HG03108 (cell line): Measurements from ENCODE around the gene ASB4.

Experiments
- ATAC-seq: cut with Tn5 transposase; IDR thresholded peaks from one replicate; pipeline ENCODE4 v1.9.1; 2021; ENCODE audit warnings: moderate library complexity; ENCODE audit not compliant: unreplicated experiment

ASB4 gene

DNA sequence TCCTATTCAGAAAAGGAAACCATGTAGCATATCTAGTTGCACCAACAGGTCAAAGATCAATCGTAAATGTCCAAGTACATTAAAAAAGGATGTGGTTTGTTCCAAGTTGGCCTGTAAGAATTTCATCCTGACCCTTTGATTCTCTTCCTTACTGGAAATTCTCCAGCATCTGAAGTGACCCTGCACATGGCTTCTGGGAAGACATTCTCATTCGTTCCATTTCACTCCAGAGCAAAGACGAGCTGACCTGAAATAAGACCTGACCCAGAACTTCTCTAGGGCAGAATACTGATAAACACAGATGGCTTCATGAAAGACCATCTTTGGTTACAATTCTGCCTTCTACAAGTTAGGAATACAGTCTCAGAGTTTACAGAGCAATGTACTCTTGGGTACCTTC is 39.8 kb downstream of the ASB4 start:
- no peak for ATAC-seq

DNA sequence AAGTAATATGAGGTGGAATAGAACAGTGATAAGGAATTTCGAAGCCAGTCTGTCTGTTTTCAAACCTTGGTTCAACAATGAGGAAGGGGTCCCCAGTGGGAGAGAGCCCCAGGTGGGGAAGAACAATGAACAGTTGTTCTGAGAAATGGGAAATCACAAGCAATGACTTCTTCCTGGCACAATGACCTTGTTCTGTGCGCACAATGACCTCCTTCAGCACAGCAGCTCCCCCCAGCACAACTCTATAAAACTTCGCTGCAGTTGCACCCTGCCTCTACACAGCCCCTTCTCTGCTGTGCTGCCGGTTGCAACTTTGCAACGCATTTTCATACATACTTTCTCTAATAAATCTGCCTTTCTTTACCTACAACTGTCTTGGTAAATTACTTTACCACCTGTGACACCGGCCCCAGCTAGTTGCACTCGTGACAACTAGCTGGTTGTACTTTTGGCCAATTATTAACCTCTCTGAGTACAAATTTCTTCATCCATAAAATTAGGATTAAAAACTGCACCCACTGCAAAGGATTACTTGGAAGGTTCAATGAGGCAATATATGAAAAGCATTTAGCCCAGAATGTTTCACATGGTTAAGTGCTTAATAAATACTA is 40.5 kb downstream of the ASB4 start:
- ATAC-seq: no peak

DNA sequence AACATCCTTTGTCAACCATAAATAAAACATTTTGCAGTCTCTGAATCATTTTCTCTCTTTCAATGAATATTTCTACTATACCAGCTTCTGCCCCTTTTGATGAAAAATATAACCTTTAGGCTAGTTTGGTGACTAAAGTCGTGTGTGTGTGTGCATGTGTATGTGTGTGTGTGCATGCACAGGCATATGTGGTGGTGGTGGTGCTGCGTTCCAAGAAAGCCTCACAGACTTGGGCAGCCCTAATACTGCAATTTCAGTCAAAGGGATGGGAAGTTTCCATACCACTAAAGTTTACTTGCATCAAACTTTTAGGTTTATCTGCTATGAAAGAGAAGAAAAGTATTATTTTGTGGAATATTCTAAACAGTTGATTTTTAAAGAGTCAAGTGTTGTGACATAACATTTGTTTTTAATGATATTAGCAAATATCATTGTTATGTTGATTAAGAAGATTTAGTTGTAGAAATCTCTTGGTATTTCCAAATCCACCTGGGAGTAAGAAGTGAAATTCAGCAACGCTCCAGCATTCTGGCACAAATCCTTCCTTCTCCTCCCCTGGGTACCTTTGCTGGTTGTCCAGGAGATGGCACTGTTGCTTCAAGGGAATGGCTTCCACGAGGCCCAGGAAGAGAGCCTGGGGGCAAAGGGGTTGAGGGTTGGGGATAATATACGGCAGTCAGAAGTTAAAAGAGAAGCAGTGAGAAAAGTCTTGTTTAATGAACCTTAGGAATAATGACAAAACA is 41.5 kb downstream of the ASB4 start:
- no peak for ATAC-seq

DNA sequence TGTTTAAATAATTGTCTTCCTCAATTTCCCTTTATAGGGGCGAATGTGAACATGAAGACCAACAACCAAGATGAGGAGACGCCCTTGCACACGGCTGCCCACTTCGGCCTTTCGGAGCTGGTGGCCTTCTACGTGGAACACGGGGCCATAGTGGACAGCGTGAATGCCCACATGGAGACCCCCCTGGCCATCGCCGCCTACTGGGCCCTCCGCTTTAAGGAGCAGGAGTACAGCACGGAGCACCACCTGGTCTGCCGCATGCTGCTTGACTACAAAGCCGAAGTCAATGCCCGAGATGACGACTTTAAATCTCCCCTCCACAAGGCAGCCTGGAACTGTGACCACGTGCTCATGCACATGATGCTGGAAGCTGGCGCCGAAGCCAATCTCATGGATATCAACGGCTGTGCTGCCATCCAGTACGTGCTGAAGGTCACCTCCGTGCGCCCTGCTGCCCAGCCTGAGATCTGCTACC is 42.1 kb downstream of the ASB4 start:
- ATAC-seq: no peak

DNA sequence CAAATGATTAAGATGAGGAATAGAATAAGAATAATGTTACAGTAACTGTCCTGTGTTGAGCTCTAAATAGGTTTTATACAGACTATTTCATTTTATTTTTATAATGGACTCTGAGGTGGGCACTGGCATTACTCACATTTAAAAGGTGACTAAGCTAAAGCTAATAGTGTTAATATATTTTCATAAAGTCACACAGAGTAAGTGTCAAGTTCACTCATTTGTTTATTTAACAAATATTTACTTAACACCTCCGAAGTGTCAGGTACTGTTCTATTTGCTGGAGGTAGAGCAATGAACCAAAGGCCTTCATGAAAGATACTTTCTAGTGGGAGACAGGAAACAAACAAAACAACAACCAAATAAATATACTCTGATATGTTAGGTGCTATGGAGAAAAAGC is 44.0 kb downstream of the ASB4 start:
- no peak for ATAC-seq

DNA sequence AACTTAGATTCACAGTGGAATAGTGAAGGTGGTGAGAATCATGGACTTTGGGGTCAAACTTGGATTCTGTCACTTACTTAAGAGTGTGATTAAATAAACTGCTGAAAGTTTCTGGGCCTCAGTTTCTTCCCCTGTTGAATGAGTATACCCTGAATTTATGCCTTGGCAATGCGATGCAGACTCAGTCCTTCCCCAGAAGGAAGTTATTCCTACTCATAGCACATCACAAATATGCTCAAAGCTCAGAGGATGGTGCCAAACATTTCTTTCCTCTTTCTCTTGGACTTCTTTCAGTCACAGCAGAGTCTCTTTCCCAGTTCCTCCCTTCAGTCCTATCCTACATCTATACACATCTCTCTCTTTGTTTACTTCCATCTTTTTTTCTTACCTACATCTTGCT is 45.1 kb downstream of the ASB4 start:
- no peak for ATAC-seq

DNA sequence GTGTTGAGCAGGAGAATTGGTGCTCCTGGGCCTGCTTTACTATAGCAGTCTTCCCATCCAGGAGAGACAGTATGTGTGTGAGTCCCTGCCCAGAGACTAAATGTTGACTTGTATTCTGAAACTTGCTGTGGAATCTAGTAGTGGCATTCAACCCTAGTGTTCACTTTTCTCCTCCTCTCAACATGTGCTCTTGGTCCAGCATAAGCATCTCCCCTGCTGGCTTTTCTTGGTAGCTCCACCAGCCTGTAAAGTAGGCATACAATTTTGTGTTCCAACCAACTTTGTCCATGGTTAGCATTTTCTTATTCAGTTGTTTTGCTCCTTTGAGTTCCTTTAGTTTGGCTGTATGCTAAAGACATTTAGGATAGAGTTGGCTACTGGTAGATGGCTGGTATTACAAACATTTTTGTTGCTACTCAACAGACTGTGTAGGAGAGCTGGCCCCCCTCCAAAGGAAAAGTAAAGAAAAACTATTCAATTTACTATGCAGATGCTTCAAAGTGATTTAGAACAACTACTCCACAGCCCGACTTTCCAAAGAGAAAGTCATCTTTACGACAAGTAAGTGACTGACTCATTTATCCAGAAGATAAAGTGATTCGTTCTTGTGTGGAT is 46.0 kb downstream of the ASB4 start:
- ATAC-seq: no peak

DNA sequence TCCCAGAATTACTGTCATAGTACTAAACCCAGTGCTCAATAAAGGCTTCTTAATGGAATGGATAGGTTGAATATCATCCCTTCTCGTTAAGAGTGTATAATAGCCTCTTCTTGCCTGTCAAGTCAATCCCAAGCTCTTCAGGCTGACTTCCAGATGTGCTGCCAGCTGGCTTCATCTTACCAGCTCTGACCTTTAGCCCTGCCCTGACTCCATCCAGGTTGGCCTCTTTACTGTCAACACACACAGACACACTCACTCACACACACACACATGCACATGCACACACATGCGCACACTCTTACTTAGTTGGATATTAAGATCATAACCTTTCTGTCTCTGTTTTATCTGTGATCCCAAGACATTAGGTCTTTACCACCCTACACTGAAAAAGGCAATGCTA is 49.1 kb downstream of the ASB4 start:
- no peak for ATAC-seq

DNA sequence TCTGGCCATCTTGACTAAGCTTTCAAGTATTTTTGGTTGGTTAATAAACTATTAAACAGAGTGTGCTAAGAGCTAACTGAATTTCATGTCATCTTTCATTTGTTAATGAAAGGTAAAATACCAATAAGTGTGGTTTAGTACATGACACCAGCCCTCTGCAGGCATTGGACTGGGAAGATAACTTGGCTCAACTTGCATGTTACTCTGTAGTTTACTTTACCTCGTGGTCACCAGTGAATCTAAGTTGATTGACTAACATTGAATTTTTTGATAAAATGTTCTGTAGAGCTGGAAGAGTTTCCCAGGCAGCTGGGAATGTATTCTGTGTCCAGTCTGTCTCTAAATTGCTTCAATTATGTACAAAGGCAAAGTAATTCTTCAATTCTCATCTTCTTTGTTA is 49.9 kb downstream of the ASB4 start:
- ATAC-seq: no peak

DNA sequence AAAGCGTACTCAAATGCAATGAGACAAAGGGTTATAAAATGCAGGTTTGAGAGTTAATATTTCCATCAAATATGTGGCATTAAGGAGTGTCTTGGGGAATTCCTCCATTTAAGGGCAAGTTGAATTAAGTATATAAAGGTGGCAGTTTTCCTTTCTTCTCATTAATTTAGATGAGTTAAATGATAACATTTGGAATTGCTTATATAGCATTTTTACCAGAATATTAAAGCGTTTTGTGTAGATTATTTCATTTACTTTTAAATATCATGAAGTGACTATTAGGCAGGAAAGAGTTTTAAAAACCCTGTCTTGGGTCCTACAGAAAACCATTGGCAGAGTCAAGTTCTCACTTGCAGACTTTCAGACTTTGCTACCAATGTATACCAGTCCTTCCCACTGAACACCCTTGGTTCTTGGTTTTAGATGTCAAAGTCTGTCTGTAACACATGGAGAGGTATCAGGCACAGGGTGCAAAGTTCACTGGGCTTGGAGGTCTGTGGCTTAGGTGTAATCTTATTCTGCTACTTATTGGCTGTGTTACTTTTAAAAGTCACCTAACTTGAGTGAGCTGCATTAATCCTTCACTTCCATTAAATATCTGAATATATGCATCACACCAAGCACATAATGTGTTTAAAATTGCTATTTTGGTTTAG is 51.0 kb downstream of the ASB4 start:
- ATAC-seq: no peak

DNA sequence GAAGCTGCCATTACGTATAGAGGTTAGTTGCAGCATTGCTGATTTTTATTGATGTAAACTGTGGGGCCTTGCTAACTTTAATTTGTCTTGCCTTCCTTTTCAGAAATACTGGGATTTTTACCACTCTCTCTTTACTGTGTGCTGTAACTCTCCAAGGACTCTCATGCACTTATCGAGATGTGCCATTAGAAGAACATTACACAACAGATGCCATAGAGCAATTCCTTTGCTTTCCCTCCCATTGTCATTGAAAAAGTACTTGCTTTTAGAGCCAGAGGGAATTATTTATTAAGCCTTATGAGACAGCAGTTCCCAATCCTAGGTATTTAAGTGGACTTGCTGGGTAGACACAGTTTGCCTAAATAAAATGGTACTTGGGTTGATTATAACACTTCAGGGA is 51.7 kb downstream of the ASB4 start:
- ATAC-seq: no peak

DNA sequence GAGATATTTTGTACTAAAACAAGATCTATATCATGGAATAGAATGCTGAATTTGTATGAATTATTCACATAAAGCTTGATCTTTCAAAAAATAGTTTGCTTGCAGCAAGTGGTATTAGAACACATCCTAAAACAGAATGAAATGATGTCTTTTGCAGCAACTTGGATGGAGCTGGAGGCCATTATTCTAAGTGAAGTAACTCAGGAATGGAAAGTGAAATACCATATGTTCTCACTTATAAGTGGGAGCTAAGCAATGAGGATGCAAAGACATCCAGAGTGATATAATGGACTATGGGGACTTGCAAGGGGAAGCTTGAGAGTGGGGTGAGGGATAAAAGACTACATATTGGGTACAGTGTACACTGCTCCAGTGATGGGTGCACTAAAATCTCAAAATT is 53.7 kb downstream of the ASB4 start:
- ATAC-seq: no peak

DNA sequence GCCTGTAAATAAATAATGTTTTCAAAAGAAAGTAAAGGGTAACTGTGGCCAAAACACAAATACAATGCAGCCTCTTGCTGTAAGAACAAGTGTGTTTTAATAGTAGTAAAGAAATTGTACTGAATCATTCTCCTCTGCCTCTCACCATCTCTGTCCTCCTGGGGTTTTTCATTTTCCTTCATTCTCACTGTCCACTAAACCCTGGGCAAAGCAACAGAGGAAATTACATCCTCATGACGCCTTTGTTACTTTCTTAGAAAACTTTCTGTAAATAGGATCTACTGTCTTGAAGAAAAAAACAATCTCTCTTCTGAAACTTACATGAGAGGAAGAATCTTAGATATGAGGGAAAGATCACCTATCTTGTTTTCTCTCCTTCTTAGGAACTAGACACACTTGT is 54.6 kb downstream of the ASB4 start:
- ATAC-seq: no peak

DNA sequence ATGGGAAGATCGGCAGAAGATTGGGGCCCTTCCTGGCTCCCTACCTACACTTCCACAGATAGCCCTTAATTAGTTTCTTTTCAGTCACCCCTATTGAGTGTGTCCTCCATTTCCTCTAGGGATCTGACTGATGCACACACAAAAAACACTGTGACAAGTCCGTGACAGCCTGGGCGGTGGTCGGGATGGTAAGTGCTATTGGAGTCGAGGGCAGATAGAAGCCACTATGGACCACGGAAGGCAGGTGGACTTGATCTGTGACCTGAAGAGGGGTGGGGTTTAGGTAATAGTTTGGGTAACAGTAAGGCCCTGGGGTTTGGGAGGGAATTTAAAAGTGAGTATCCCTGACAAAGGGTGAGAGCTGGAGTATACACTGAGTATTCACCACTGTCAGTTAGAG is 57.6 kb downstream of the ASB4 start:
- no peak for ATAC-seq

DNA sequence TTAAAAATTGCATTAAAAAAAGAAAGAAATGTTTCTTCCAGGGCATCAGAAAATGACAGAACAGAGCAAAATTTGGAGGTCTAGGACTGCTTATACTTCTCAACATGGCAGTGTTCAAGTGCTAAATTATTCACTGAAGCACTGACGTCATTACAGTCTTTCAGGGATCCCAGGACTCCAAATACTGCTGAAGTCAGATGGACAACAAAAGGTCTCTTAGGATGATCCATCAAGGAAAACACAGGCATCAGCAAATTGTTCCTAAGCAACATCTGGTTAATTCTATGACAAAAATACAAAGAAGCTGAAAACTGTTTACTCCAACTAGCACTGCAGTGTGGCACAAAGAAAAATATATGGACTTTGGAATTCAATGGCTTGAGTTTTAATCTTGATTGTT is 58.4 kb downstream of the ASB4 start:
- no peak for ATAC-seq

DNA sequence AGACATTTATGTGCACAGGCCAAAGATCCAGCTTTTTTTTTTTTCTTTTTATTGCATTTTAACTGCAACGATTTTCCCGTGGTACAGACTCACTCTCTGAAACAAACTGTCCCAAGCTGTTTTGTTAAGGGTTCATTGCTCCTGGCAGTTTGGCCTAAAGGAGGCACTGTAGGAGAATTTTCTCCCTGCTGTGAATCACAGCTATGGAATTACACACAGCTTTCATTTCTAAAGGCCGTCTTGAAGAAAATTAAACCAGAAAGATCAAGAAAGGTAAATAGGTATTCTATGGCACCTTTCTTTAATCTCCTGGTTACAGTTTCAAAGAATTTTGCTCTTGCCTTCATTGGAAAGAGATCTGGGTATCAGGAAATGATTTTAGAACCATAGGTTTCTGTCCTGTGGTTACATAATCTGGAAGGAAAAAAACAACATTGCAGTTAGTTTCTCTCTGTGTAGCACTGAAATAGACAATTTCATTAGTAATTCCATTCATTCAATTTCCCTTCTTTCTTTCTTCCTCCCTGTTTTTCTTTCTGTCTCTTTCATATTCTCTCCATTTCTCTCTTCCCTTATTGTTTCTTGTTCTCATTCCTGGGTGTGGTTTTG is 59.4 kb downstream of the ASB4 start:
- ATAC-seq: no peak

DNA sequence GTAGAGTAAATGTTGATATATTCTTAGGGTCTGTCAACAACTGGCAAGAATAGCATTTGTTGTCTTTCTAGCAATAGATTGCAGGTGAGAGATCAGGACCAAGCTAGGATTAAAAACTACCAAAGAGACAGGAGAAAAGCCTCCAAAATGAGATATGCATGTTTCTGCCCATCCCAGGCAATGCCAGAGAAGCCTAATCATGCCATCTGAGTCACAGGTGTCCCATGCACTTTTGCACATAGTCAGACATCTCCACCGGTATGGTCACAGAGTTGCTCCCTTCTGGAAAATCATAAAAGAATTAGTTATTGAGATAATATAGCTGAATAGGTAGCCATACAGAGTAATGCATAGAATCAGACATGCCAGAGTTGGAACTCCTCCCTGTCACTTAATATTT is 59.9 kb downstream of the ASB4 start:
- ATAC-seq: no peak

DNA sequence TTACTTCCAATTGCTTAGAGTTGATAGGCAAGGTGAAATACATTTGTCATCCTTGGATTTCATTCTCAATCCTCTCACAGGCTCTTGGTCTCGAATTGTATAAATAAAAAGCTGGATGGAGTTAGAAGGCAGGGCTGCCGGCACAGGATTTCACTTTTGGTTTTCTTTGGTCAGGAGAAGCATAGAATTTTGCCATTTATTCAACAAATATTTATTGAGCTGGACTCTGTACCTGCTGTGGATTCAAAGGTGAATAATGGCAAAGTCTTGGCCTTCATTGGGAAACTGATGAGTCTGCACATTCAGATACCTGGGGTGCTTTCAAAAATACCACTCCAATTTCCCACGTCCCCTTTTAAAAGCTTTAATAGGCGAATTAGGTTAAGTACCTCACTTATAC is 60.9 kb downstream of the ASB4 start:
- no peak for ATAC-seq

DNA sequence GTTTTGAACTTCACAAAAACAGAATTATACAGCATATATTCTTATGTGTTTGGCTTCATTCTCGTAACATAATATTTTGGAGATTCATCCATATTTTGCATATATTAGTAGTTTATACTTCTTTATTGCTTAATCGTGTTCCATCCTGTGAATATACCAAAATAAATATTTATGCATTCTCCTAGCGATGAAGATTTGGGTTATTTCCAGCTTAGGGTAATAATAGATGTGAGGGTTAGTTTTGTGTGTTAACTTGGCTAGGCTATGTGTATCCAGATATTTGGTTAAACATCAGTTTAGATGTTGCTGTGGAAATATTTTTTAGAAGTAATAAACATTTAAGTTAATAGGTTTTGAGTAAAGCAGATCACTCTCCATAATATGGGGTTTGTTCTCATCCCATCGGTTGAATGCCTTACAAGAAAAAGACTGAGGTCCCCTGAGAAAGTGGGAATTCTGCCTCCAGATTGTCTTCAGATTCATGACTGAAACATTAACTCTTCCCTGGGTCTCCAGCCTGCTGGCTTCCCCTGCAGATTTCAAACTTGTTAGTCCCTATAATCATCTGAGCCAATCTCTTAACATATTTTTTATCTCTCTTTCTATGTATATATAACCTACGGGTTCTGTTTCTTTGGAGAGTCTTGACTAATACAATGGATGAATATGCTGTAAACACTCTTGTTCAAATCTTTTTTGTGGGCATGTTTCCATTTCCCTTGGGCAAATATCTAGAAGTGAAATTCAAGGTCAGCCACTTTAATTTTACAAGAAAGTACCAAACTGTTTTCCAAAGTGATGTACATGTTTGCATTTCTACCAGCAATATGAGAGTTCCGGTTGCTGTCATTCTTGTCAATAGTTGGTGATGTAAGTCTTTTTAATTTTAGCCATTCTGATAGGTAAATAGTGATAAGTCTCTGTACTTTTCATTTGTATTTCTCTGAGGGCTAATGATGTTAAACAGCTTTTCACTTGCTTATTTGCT is 61.9 kb downstream of the ASB4 start:
- ATAC-seq: no peak

DNA sequence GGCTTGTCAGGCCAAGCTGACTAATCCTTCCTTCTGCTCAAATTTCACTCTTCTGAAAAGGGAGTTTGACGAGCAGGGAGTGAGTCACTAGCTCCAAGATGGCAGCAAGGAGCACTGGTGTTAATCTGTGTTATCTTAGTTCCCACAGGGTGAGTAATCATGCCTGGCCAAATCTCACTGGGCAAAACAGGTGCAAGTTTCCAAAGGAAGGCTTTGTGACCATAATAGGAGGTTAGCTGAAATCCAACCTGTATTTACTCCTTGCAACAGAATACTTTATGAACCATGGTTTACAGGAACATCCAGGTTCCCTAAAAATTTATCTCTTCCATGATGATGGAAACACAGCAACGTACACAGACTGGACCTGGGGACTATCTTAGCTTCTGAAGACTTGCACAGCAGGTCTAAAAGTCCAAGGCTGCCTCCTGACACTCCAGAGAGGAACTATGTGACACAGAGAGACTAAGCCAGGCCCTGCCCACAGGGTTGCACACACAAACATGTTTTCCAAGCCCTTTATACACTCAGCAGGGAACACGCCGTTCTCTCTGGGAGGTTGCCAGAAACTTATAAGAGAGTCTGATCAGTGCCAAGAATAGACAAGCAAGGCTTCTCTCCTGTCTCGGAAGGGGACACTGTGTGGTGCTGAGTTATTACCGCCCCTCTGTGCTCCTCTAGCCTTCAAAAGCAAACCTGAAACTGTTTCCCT is 64.2 kb downstream of the ASB4 start:
- no peak for ATAC-seq
